Transverse colon (tissue), 4 donors: ENCODE measurements around the gene SAP30BP.

ENCODE experiments used
- CTCF ChIP-seq, 5 experiments: fragments of 200-600 bp in 3 of 5; fragments of 450-650 bp in 2 of 5; sonication (generic) in 3 of 5; IDR thresholded peaks; 1 replicate in 2 of 5; 2 replicates in 3 of 5; pipeline ENCODE4 v1.5.1; 2016 to 2017; ENCODE audit warnings: antibody characterized with exemption in 5 of 5, inconsistent platforms in 3 of 5, mild to moderate bottlenecking in 2 of 5, moderate library complexity in 1 of 5
- POLR2A ChIP-seq: fragments of 450-650 bp; IDR thresholded peaks from one replicate; pipeline ENCODE4 v1.6.1; 2016; ENCODE audit warnings: antibody characterized with exemption, mild to moderate bottlenecking, moderate library complexity
- POLR2AphosphoS5 ChIP-seq, 3 donors: sonication (generic); formaldehyde crosslinking; IDR thresholded peaks; one replicate each; pipeline ENCODE4 v1.6.1; 2016; ENCODE audit warnings: antibody characterized with exemption in 3 of 3

DNA sequence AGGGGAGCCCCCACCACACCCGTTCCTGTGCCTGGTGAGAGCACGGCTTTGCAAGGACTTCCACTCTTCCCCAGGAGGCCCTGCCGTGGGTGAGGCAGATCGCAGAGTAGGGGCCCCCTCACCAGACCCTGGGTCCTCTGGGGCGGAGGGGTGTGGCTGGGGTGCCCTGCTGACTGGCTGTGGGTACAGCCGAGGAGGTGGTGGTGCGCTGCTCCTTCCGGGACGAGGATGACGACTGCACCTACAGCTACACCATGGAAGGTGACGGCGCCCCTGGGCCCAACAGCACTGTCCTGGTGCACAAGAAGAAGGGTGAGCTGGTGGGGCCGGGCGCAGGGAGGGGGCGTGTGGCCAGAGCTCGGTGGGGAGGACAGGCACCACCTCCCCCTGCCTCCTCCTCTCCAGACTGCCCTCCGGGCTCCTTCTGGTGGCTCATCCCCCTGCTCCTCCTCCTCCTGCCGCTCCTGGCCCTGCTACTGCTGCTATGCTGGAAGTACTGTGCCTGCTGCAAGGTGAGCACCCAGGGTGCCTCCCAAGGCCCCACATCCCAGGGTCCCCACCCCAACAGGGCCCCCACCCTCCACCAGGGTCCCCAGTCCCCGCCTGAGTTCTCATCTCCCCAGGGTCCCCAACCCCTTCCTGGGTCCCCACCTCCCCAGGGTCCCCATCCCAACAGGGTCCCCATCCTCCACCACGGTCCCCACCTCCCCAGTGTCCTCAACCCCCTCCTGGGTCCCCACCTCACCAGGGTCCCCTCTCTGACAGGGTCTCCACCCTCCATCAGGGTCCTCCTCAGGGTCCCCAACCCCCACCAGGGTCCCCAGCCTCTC lies 70.2 kb downstream of the SAP30BP start:
- TF ChIP-seq POLR2AphosphoS5 (IDR thresholded peaks at IDR 0.05) (no peak), CTCF (IDR thresholded peaks at IDR 0.05) (no peak), POLR2A (no peak)
